GM12873 (cell line): ENCODE results near the gene A3GALT2.

ENCODE experiments used
- CTCF ChIP-seq: IDR thresholded peaks from 2 replicates; pipeline ENCODE4 v1.5.1; 2012; ENCODE audit warnings: low read depth, mild to moderate bottlenecking, moderate library complexity, low read length, control low read depth; ENCODE audit not compliant: insufficient read depth; ENCODE audit errors: missing control alignments

A3GALT2 gene

GRCh38 chr1:33337441-33337840 lies 16.5 kb upstream of the A3GALT2 start:
- no peak for TF ChIP-seq CTCF

GRCh38 chr1:33336580-33336979 lies 15.7 kb upstream of the A3GALT2 start:
- no peak for TF ChIP-seq CTCF

GRCh38 chr1:33335020-33335419 lies 14.1 kb upstream of the A3GALT2 start:
- no peak for TF ChIP-seq CTCF

- no peak for TF ChIP-seq CTCF
These were observed 13.2 kb upstream of the A3GALT2 start for GRCh38 chr1:33334081-33334552.

GRCh38 chr1:33332881-33333280 lies 12.0 kb upstream of the A3GALT2 start:
- TF ChIP-seq CTCF: no peak

GRCh38 chr1:33332357-33332789 lies 11.5 kb upstream of the A3GALT2 start:
- no peak for TF ChIP-seq CTCF

GRCh38 chr1:33331444-33332356 lies 10.8 kb upstream of the A3GALT2 start:
- no peak for TF ChIP-seq CTCF
